Rectal smooth muscle tissue (tissue), 1 donor: ENCODE data around the gene SCYL1.

Experiments
- H3K27ac ChIP-seq: one replicate; pipeline ENCODE4 v1.7.0; 2013; ENCODE audit warnings: low read depth, low read length, inconsistent platforms
- H3K27me3 ChIP-seq: one replicate; pipeline ENCODE4 v1.7.0; 2013; ENCODE audit warnings: low read length; ENCODE audit not compliant: control insufficient read depth, insufficient read depth
- H3K36me3 ChIP-seq: one replicate; pipeline ENCODE4 v1.7.0; 2013; ENCODE audit warnings: low read length; ENCODE audit not compliant: control insufficient read depth, insufficient read depth
- H3K4me1 ChIP-seq: one replicate; pipeline ENCODE4 v1.7.0; 2013; ENCODE audit warnings: low read length; ENCODE audit not compliant: control insufficient read depth, insufficient read depth
- H3K4me3 ChIP-seq: one replicate; pipeline ENCODE4 v1.7.0; 2013; ENCODE audit warnings: low read length
- H3K9ac ChIP-seq: one replicate; pipeline ENCODE4 v1.7.0; 2013; ENCODE audit warnings: low read length

Gene SCYL1

DNA sequence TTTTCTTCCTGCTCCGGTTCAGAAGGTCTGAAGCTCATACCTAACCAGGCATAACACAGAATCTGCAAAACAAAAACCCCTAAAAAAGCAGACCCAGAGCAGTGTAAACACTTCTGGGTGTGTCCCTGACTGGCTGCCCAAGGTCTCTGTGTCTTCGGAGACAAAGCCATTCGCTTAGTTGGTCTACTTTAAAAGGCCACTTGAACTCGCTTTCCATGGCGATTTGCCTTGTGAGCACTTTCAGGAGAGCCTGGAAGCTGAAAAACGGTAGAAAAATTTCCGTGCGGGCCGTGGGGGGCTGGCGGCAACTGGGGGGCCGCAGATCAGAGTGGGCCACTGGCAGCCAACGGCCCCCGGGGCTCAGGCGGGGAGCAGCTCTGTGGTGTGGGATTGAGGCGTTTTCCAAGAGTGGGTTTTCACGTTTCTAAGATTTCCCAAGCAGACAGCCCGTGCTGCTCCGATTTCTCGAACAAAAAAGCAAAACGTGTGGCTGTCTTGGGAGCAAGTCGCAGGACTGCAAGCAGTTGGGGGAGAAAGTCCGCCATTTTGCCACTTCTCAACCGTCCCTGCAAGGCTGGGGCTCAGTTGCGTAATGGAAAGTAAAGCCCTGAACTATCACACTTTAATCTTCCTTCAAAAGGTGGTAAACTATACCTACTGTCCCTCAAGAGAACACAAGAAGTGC is 26.7 kb upstream of the SCYL1 start:
- H3K4me3 ChIP-seq = peak overlapping the region; percentile 100
- peak overlapping the region; percentile 100 for H3K27ac ChIP-seq
- no peaks in the 10 kb centered on the region for H3K27me3 ChIP-seq
- peaks cover 31% of the 10 kb centered on the region for H3K4me1 ChIP-seq
- peaks cover 27% of the 10 kb centered on the region for H3K36me3 ChIP-seq
- H3K9ac ChIP-seq = peak overlapping the region; percentile 98

DNA sequence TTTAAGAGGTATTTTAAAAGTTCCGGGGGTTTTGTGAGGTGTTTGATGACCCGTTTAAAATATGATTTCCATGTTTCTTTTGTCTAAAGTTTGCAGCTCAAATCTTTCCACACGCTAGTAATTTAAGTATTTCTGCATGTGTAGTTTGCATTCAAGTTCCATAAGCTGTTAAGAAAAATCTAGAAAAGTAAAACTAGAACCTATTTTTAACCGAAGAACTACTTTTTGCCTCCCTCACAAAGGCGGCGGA is 26.2 kb upstream of the SCYL1 start:
- H3K4me3 ChIP-seq = peak overlapping the region; percentile 100
- H3K4me1 ChIP-seq = peaks cover 26% of the 10 kb centered on the region
- peak overlapping the region; percentile 98 for H3K9ac ChIP-seq
- H3K27ac ChIP-seq = peak overlapping the region; percentile 100
- no peaks in the 10 kb centered on the region for H3K27me3 ChIP-seq
- peaks cover 27% of the 10 kb centered on the region for H3K36me3 ChIP-seq

DNA sequence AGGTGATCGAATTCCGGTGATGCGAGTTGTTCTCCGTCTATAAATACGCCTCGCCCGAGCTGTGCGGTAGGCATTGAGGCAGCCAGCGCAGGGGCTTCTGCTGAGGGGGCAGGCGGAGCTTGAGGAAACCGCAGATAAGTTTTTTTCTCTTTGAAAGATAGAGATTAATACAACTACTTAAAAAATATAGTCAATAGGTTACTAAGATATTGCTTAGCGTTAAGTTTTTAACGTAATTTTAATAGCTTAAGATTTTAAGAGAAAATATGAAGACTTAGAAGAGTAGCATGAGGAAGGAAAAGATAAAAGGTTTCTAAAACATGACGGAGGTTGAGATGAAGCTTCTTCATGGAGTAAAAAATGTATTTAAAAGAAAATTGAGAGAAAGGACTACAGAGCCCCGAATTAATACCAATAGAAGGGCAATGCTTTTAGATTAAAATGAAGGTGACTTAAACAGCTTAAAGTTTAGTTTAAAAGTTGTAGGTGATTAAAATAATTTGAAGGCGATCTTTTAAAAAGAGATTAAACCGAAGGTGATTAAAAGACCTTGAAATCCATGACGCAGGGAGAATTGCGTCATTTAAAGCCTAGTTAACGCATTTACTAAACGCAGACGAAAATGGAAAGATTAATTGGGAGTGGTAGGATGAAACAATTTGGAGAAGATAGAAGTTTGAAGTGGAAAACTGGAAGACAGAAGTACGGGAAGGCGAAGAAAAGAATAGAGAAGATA is 25.7 kb upstream of the SCYL1 start, which contains the start of gene MALAT1:
TSS of gene MALAT1 (plus strand) at position 69 of the 736 bp plus-strand sequence.
- Histone ChIP-seq H3K36me3 (peaks cover 28% of the 10 kb centered on the region), H3K9ac (peak within 1 kb of the TSS; percentile 98), H3K27me3 (no peaks in the 10 kb centered on the region), H3K4me3 (peak within 1 kb of the TSS; percentile 100), H3K27ac (peak within 1 kb of the TSS; percentile 100), H3K4me1 (peaks cover 21% of the 10 kb centered on the region)

GRCh38 chr11:65499713-65500386 is 25.0 kb upstream of the SCYL1 start:
- peak overlapping the region; percentile 100 for H3K4me3 ChIP-seq
- H3K36me3 ChIP-seq = peaks cover 35% of the 10 kb centered on the region
- peak overlapping the region; percentile 100 for H3K27ac ChIP-seq
- peak overlapping the region; percentile 98 for H3K9ac ChIP-seq
- peaks cover 19% of the 10 kb centered on the region for H3K4me1 ChIP-seq
- no peaks in the 10 kb centered on the region for H3K27me3 ChIP-seq

DNA sequence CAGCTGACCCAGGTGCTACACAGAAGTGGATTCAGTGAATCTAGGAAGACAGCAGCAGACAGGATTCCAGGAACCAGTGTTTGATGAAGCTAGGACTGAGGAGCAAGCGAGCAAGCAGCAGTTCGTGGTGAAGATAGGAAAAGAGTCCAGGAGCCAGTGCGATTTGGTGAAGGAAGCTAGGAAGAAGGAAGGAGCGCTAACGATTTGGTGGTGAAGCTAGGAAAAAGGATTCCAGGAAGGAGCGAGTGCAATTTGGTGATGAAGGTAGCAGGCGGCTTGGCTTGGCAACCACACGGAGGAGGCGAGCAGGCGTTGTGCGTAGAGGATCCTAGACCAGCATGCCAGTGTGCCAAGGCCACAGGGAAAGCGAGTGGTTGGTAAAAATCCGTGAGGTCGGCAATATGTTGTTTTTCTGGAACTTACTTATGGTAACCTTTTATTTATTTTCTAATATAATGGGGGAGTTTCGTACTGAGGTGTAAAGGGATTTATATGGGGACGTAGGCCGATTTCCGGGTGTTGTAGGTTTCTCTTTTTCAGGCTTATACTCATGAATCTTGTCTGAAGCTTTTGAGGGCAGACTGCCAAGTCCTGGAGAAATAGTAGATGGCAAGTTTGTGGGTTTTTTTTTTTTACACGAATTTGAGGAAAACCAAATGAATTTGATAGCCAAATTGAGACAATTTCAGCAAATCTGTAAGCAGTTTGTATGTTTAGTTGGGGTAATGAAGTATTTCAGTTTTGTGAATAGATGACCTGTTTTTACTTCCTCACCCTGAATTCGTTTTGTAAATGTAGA is 24.3 kb upstream of the SCYL1 start:
- peak overlapping the region; percentile 100 for H3K27ac ChIP-seq
- peaks cover 42% of the 10 kb centered on the region for H3K36me3 ChIP-seq
- H3K4me3 ChIP-seq = peak overlapping the region; percentile 100
- H3K27me3 ChIP-seq = no peaks in the 10 kb centered on the region
- H3K9ac ChIP-seq = peak overlapping the region; percentile 98
- H3K4me1 ChIP-seq = peaks cover 25% of the 10 kb centered on the region

GRCh38 chr11:65501186-65501471 is 23.8 kb upstream of the SCYL1 start:
- Histone ChIP-seq H3K4me1 (peaks cover 25% of the 10 kb centered on the region), H3K27ac (peak overlapping the region; percentile 100), H3K27me3 (no peaks in the 10 kb centered on the region), H3K9ac (peak overlapping the region; percentile 98), H3K4me3 (peak overlapping the region; percentile 100), H3K36me3 (peaks cover 46% of the 10 kb centered on the region)

DNA sequence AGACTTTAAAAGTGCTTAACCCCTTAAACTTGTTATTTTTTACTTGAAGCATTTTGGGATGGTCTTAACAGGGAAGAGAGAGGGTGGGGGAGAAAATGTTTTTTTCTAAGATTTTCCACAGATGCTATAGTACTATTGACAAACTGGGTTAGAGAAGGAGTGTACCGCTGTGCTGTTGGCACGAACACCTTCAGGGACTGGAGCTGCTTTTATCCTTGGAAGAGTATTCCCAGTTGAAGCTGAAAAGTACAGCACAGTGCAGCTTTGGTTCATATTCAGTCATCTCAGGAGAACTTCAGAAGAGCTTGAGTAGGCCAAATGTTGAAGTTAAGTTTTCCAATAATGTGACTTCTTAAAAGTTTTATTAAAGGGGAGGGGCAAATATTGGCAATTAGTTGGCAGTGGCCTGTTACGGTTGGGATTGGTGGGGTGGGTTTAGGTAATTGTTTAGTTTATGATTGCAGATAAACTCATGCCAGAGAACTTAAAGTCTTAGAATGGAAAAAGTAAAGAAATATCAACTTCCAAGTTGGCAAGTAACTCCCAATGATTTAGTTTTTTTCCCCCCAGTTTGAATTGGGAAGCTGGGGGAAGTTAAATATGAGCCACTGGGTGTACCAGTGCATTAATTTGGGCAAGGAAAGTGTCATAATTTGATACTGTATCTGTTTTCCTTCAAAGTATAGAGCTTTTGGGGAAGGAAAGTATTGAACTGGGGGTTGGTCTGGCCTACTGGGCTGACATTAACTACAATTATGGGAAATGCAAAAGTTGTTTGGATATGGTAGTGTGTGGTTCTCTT is 23.2 kb upstream of the SCYL1 start:
- peak overlapping the region; percentile 100 for H3K4me3 ChIP-seq
- H3K9ac ChIP-seq = peak overlapping the region; percentile 98
- H3K27ac ChIP-seq = peak overlapping the region; percentile 100
- H3K4me1 ChIP-seq = peaks cover 21% of the 10 kb centered on the region
- peaks cover 50% of the 10 kb centered on the region for H3K36me3 ChIP-seq
- H3K27me3 ChIP-seq = no peaks in the 10 kb centered on the region

DNA sequence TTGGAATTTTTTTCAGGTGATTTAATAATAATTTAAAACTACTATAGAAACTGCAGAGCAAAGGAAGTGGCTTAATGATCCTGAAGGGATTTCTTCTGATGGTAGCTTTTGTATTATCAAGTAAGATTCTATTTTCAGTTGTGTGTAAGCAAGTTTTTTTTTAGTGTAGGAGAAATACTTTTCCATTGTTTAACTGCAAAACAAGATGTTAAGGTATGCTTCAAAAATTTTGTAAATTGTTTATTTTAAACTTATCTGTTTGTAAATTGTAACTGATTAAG is 22.7 kb upstream of the SCYL1 start:
- H3K4me1 ChIP-seq = peaks cover 22% of the 10 kb centered on the region
- peak overlapping the region; percentile 98 for H3K9ac ChIP-seq
- H3K27ac ChIP-seq = peak overlapping the region; percentile 100
- peak overlapping the region; percentile 100 for H3K4me3 ChIP-seq
- H3K27me3 ChIP-seq = no peaks in the 10 kb centered on the region
- peaks cover 51% of the 10 kb centered on the region for H3K36me3 ChIP-seq

GRCh38 chr11:65502555-65503367 is 22.1 kb upstream of the SCYL1 start:
- Histone ChIP-seq H3K27ac (peak overlapping the region; percentile 100), H3K36me3 (peaks cover 51% of the 10 kb centered on the region), H3K27me3 (no peaks in the 10 kb centered on the region), H3K4me3 (peak overlapping the region; percentile 100), H3K4me1 (peaks cover 27% of the 10 kb centered on the region), H3K9ac (peak overlapping the region; percentile 98)

- Histone ChIP-seq H3K9ac (peak overlapping the region; percentile 98), H3K4me3 (peak overlapping the region; percentile 100), H3K4me1 (peaks cover 27% of the 10 kb centered on the region), H3K27ac (peak overlapping the region; percentile 100), H3K27me3 (no peaks in the 10 kb centered on the region), H3K36me3 (peaks cover 51% of the 10 kb centered on the region)
Measured at GRCh38 chr11:65503368-65503948, 21.4 kb upstream of the SCYL1 start.
